ENCODE results near the gene MTHFR. TPM values are rescaled to one million over a fixed set of nuclear protein-coding genes. Genes with fewer than 3 reads are reported as not detected.

Gene MTHFR
- total RNA-seq, 1 experiment from 2014 or later, result 27.8 TPM

- TF ChIP-seq, protein P1, sequence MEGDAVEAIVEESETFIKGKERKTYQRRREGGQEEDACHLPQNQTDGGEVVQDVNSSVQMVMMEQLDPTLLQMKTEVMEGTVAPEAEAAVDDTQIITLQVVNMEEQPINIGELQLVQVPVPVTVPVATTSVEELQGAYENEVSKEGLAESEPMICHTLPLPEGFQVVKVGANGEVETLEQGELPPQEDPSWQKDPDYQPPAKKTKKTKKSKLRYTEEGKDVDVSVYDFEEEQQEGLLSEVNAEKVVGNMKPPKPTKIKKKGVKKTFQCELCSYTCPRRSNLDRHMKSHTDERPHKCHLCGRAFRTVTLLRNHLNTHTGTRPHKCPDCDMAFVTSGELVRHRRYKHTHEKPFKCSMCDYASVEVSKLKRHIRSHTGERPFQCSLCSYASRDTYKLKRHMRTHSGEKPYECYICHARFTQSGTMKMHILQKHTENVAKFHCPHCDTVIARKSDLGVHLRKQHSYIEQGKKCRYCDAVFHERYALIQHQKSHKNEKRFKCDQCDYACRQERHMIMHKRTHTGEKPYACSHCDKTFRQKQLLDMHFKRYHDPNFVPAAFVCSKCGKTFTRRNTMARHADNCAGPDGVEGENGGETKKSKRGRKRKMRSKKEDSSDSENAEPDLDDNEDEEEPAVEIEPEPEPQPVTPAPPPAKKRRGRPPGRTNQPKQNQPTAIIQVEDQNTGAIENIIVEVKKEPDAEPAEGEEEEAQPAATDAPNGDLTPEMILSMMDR (IDR thresholded peaks at IDR 0.05; ENCODE audit: insufficient read depth in 1 of 2, low read depth in 1 of 2, low read length in 1 of 2, severe bottlenecking in 1 of 2, unreplicated experiment in 1 of 2), result no peak
- no peak for DNase-seq
- Histone ChIP-seq H3K9me3 (peaks cover 2% of the 10 kb centered on the region), H3K4me3 (ENCODE audit: low read depth, low read length) (no peak overlapping the region), H3K27me3 (replicated peaks; ENCODE audit: control insufficient read depth, insufficient read depth, low read length) (no peaks in the 10 kb centered on the region), H3K4me1 (peaks cover 6% of the 10 kb centered on the region), H3K36me3 (ENCODE audit: control insufficient read depth, insufficient read depth, low read length) (no peaks in the 10 kb centered on the region)
- no TSS peak for BruUV-seq (replicated peaks)
- no peak overlapping the region for H3K4me3 Mint-ChIP-seq (ENCODE audit: unreplicated experiment)
- no peaks in the 10 kb centered on the region for H3K36me3 Mint-ChIP-seq (ENCODE audit: insufficient read depth, unreplicated experiment)
- H3K4me1 Mint-ChIP-seq (ENCODE audit: low read depth, unreplicated experiment), result peaks cover 6% of the 10 kb centered on the region
- ChIA-PET CTCF (no interaction called here), POLR2A (interaction anchor here (0.7 kb wide), 1 partner anchor 72 kb away, joined by 3 read pairs; no protein-coding TSS in a partner anchor)
- H3K27me3 Mint-ChIP-seq (ENCODE audit: insufficient read depth, unreplicated experiment), result no peaks in the 10 kb centered on the region
- peaks cover 8% of the 10 kb centered on the region for H3K9me3 Mint-ChIP-seq (ENCODE audit: unreplicated experiment)
- intact Hi-C loops (cut with micrococcal nuclease; ENCODE audit: unreplicated experiment), result no loop called here
- H3K27ac Mint-ChIP-seq (ENCODE audit: unreplicated experiment), result no peak overlapping the region
Observed at GRCh38 chr1:11761285-11761684, 44.5 kb downstream of the MTHFR start.

DNA sequence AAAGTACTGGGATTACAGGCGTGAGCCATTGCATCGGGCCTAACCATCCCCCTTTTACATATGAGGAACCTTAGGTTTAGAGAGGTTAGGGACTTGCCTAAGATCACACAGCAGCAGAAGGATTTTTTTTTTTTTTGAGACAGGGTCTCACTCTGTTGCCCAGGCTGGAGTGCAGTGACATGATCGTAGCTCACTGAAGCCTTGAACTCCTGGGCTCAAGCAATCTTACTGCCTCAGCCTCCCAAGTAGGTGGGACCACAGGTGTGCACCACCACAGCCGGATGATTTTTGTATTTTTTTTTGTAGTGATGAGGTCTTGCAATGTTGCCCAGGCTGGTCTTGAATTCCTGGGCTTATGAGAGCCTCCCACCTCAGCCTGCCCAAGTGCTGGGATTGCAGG, 46.0 kb downstream of the MTHFR start:
- H3K27ac Mint-ChIP-seq (ENCODE audit: unreplicated experiment), result no peak overlapping the region
- H3K9me3 ChIP-seq, result peaks cover 2% of the 10 kb centered on the region
- TF ChIP-seq, protein P1 (IDR thresholded peaks at IDR 0.05; ENCODE audit: insufficient read depth in 1 of 2, low read depth in 1 of 2, low read length in 1 of 2, severe bottlenecking in 1 of 2, unreplicated experiment in 1 of 2), result no peak
- no TSS peak for BruUV-seq (replicated peaks)
- peaks cover 3% of the 10 kb centered on the region for H3K27me3 Mint-ChIP-seq (ENCODE audit: insufficient read depth, unreplicated experiment)
- H3K4me1 ChIP-seq, result peaks cover 6% of the 10 kb centered on the region
- H3K36me3 Mint-ChIP-seq (ENCODE audit: insufficient read depth, unreplicated experiment), result peaks cover 5% of the 10 kb centered on the region
- peaks cover 6% of the 10 kb centered on the region for H3K4me1 Mint-ChIP-seq (ENCODE audit: low read depth, unreplicated experiment)
- no peak overlapping the region for H3K4me3 ChIP-seq (ENCODE audit: low read depth, low read length)
- H3K9me3 Mint-ChIP-seq (ENCODE audit: unreplicated experiment), result peaks cover 8% of the 10 kb centered on the region
- no peaks in the 10 kb centered on the region for H3K36me3 ChIP-seq (ENCODE audit: control insufficient read depth, insufficient read depth, low read length)
- no peaks in the 10 kb centered on the region for H3K27me3 ChIP-seq (replicated peaks; ENCODE audit: control insufficient read depth, insufficient read depth, low read length)
- ChIA-PET POLR2A (no interaction called here), CTCF (no interaction called here)
- no peak for DNase-seq
- no peak overlapping the region for H3K4me3 Mint-ChIP-seq (ENCODE audit: unreplicated experiment)
- intact Hi-C loops (cut with micrococcal nuclease; ENCODE audit: unreplicated experiment), result no loop called here

GRCh38 chr1:11757047-11757446, 48.7 kb downstream of the MTHFR start:
- Mint-ChIP-seq H3K36me3 (ENCODE audit: insufficient read depth, unreplicated experiment) (peaks cover 16% of the 10 kb centered on the region), H3K4me1 (ENCODE audit: low read depth, unreplicated experiment) (no peaks in the 10 kb centered on the region), H3K27ac (ENCODE audit: unreplicated experiment) (no peak overlapping the region), H3K4me3 (ENCODE audit: unreplicated experiment) (no peak overlapping the region), H3K27me3 (ENCODE audit: insufficient read depth, unreplicated experiment) (peaks cover 3% of the 10 kb centered on the region), H3K9me3 (ENCODE audit: unreplicated experiment) (peaks cover 8% of the 10 kb centered on the region)
- H3K27me3 ChIP-seq (replicated peaks; ENCODE audit: control insufficient read depth, insufficient read depth, low read length), result no peaks in the 10 kb centered on the region
- H3K36me3 ChIP-seq (ENCODE audit: control insufficient read depth, insufficient read depth, low read length), result no peaks in the 10 kb centered on the region
- H3K4me3 ChIP-seq (ENCODE audit: low read depth, low read length), result no peak overlapping the region
- H3K4me1 ChIP-seq, result peaks cover 6% of the 10 kb centered on the region
- DNase-seq, result no peak
- BruUV-seq (replicated peaks), result no TSS peak
- ChIA-PET POLR2A (no interaction called here), CTCF (no interaction called here)
- TF ChIP-seq, protein P1 (IDR thresholded peaks at IDR 0.05; ENCODE audit: insufficient read depth in 1 of 2, low read depth in 1 of 2, low read length in 1 of 2, severe bottlenecking in 1 of 2, unreplicated experiment in 1 of 2), result no peak
- peaks cover 2% of the 10 kb centered on the region for H3K9me3 ChIP-seq
- intact Hi-C loops (cut with micrococcal nuclease; ENCODE audit: unreplicated experiment), result no loop called here

All from Caco-2 (cell line).